Measurements from ENCODE around the gene DDO.

Gene DDO

DNA sequence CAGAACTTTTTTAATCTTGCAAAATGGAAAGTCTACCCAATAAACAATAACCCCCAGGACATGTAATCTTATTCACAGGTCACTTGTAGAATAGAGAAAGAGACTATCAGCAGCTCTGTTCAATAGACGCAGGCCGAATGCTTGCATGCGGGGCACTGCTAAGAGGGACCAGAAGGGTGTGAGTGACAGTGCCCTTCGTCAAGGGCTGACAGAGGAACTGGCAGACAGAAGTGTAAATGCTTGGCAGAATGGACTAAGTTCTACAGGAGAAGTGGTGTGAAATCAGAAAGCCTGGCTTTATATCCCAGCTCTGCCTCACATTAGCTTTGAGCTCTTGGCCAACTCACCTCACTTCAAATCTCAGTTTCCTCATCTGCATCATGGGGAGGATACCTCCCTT lies 21.0 kb downstream of the DDO start:
- Histone ChIP-seq H3K27me3 (ENCODE audit: low read length) (no peaks in the 10 kb centered on the region), H3F3A (ENCODE audit: insufficient read depth) (no peaks in the 10 kb centered on the region), H3K27ac (ENCODE audit: low read depth, low read length) (no peak overlapping the region), H3K4me2 (ENCODE audit: low read depth, low read length, poor library complexity, severe bottlenecking) (no peak overlapping the region), H3K4me3 (ENCODE audit: insufficient read depth, low read length, poor library complexity, severe bottlenecking) (no peak overlapping the region), H3K9me2 (replicated peaks; ENCODE audit: insufficient read depth, low read length) (no peaks in the 10 kb centered on the region), H2AFZ (ENCODE audit: low read depth, low read length, severe bottlenecking) (no peak overlapping the region), H3K9me3 (ENCODE audit: insufficient read depth, low read length) (no peaks in the 10 kb centered on the region), H3K36me3 (ENCODE audit: low read length) (no peaks in the 10 kb centered on the region), H3K9ac (ENCODE audit: low read length) (no peak overlapping the region), H4K20me1 (ENCODE audit: low read depth, low read length) (no peaks in the 10 kb centered on the region), H3K79me2 (ENCODE audit: insufficient read depth, low read length) (no peaks in the 10 kb centered on the region)
- TF ChIP-seq, protein P1, sequence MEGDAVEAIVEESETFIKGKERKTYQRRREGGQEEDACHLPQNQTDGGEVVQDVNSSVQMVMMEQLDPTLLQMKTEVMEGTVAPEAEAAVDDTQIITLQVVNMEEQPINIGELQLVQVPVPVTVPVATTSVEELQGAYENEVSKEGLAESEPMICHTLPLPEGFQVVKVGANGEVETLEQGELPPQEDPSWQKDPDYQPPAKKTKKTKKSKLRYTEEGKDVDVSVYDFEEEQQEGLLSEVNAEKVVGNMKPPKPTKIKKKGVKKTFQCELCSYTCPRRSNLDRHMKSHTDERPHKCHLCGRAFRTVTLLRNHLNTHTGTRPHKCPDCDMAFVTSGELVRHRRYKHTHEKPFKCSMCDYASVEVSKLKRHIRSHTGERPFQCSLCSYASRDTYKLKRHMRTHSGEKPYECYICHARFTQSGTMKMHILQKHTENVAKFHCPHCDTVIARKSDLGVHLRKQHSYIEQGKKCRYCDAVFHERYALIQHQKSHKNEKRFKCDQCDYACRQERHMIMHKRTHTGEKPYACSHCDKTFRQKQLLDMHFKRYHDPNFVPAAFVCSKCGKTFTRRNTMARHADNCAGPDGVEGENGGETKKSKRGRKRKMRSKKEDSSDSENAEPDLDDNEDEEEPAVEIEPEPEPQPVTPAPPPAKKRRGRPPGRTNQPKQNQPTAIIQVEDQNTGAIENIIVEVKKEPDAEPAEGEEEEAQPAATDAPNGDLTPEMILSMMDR (IDR thresholded peaks at IDR 0.05; ENCODE audit: insufficient read depth, low read length, poor library complexity, severe bottlenecking) = no peak
- TF ChIP-seq EZH2phosphoT487 (conservative IDR thresholded peaks at IDR 0.05; ENCODE audit: low read length) = no peak

- Histone ChIP-seq H3F3A (ENCODE audit: insufficient read depth) (no peaks in the 10 kb centered on the region), H3K27ac (ENCODE audit: low read depth, low read length) (no peak overlapping the region), H3K4me3 (ENCODE audit: insufficient read depth, low read length, poor library complexity, severe bottlenecking) (no peak overlapping the region), H3K79me2 (ENCODE audit: insufficient read depth, low read length) (no peaks in the 10 kb centered on the region), H3K9ac (ENCODE audit: low read length) (no peak overlapping the region), H3K4me2 (ENCODE audit: low read depth, low read length, poor library complexity, severe bottlenecking) (no peak overlapping the region), H2AFZ (ENCODE audit: low read depth, low read length, severe bottlenecking) (no peak overlapping the region), H4K20me1 (ENCODE audit: low read depth, low read length) (no peaks in the 10 kb centered on the region), H3K27me3 (ENCODE audit: low read length) (no peaks in the 10 kb centered on the region), H3K9me3 (ENCODE audit: insufficient read depth, low read length) (no peaks in the 10 kb centered on the region), H3K36me3 (ENCODE audit: low read length) (no peaks in the 10 kb centered on the region), H3K9me2 (replicated peaks; ENCODE audit: insufficient read depth, low read length) (no peaks in the 10 kb centered on the region)
- no peak for TF ChIP-seq EZH2phosphoT487 (conservative IDR thresholded peaks at IDR 0.05; ENCODE audit: low read length)
- TF ChIP-seq, protein P1 (IDR thresholded peaks at IDR 0.05; ENCODE audit: insufficient read depth, low read length, poor library complexity, severe bottlenecking) = no peak
These were observed 22.6 kb downstream of the DDO start for GRCh38 chr6:110392727-110393126.

- TF ChIP-seq EZH2phosphoT487 (conservative IDR thresholded peaks at IDR 0.05; ENCODE audit: low read length) = no peak
- TF ChIP-seq, protein P1 (IDR thresholded peaks at IDR 0.05; ENCODE audit: insufficient read depth, low read length, poor library complexity, severe bottlenecking) = no peak
These were observed 25.0 kb downstream of the DDO start for GRCh38 chr6:110390404-110390803.

More at GRCh38 chr6:110390404-110390803, 25.0 kb downstream of the DDO start:
- no peaks in the 10 kb centered on the region for H3K9me3 ChIP-seq (ENCODE audit: insufficient read depth, low read length)
- no peak overlapping the region for H3K4me2 ChIP-seq (ENCODE audit: low read depth, low read length, poor library complexity, severe bottlenecking)
- H3F3A ChIP-seq (ENCODE audit: insufficient read depth) = no peaks in the 10 kb centered on the region
- H3K79me2 ChIP-seq (ENCODE audit: insufficient read depth, low read length) = no peaks in the 10 kb centered on the region
- H3K27ac ChIP-seq (ENCODE audit: low read depth, low read length) = no peak overlapping the region
- no peaks in the 10 kb centered on the region for H3K27me3 ChIP-seq (ENCODE audit: low read length)
- no peak overlapping the region for H2AFZ ChIP-seq (ENCODE audit: low read depth, low read length, severe bottlenecking)
- no peak overlapping the region for H3K4me3 ChIP-seq (ENCODE audit: insufficient read depth, low read length, poor library complexity, severe bottlenecking)
- H3K36me3 ChIP-seq (ENCODE audit: low read length) = no peaks in the 10 kb centered on the region
- no peaks in the 10 kb centered on the region for H3K9me2 ChIP-seq (replicated peaks; ENCODE audit: insufficient read depth, low read length)
- no peak overlapping the region for H3K9ac ChIP-seq (ENCODE audit: low read length)
- no peaks in the 10 kb centered on the region for H4K20me1 ChIP-seq (ENCODE audit: low read depth, low read length)
